K562 (cell line): Measurements from ENCODE around the gene FAAP100. TPM values are rescaled to one million over a fixed set of nuclear protein-coding genes. Genes with fewer than 3 reads are reported as not detected.

Source experiments
- BRF1 ChIP-seq: IDR thresholded peaks from 3 replicates; pipeline ENCODE4 v1.6.1; 2011; ENCODE audit warnings: borderline replicate concordance, mild to moderate bottlenecking; ENCODE audit not compliant: insufficient read length; ENCODE audit errors: extremely low read depth
- CBX2 ChIP-seq: fragments of 200-600 bp; sonication (generic); IDR thresholded peaks from one replicate; pipeline ENCODE4 v1.6.1; 2012; ENCODE audit warnings: mild to moderate bottlenecking, low read length, inconsistent platforms; ENCODE audit not compliant: insufficient read depth, poor library complexity, severe bottlenecking
- HDAC6 ChIP-seq: IDR thresholded peaks from 2 replicates; pipeline ENCODE4 v1.6.1; 2012; ENCODE audit warnings: low read depth, mild to moderate bottlenecking, control low read depth, inconsistent platforms, low read length, moderate library complexity
- KDM2B ChIP-seq: fragments of 250-450 bp; sonication (Bioruptor Pico); IDR thresholded peaks from 2 replicates; pipeline ENCODE4 v1.8.0; 2021; ENCODE audit warnings: mild to moderate bottlenecking, moderate library complexity
- RERE ChIP-seq: sonication (generic); formaldehyde crosslinking; IDR thresholded peaks from 2 replicates; pipeline ENCODE4 v1.8.0; 2023; ENCODE audit warnings: missing genetic modification reagents, mild to moderate bottlenecking, borderline replicate concordance
- SNAPC5 ChIP-seq: fragments of 250-450 bp; sonication (Bioruptor Pico); IDR thresholded peaks from 2 replicates; pipeline ENCODE4 v1.8.0; 2021; ENCODE audit warnings: moderate library complexity, mild to moderate bottlenecking, inconsistent platforms
- TEAD4 ChIP-seq, 2 experiments: sonication (generic) in 1 of 2; formaldehyde crosslinking in 1 of 2; IDR thresholded peaks; 2 replicates each; pipeline versions ENCODE4 v1.6.1 to v1.8.0; 2012 to 2022; ENCODE audit warnings: borderline replicate concordance in 1 of 2, inconsistent platforms in 1 of 2, low read length in 1 of 2, mild to moderate bottlenecking in 1 of 2, missing genetic modification reagents in 1 of 2
- ZNF134 ChIP-seq: fragments of 250-450 bp; sonication (Bioruptor Pico); conservative IDR thresholded peaks from 2 replicates; pipeline ENCODE4 v1.4.0; 2020
- ZNF175 ChIP-seq: fragments of 200-800 bp; sonication (Bioruptor generic); IDR thresholded peaks from 2 replicates; pipeline ENCODE4 v1.6.1; 2016; ENCODE audit warnings: low read depth, mild to moderate bottlenecking, missing genetic modification characterization, missing compliant biosample characterization
- ZNF318 ChIP-seq, 2 experiments: fragments of 450-650 bp; IDR thresholded peaks; 2 replicates each; pipeline ENCODE4 v1.6.1; 2016; ENCODE audit warnings: mild to moderate bottlenecking in 2 of 2, borderline replicate concordance in 1 of 2, low read depth in 1 of 2, moderate library complexity in 1 of 2
- ZNF347 ChIP-seq: fragments of 450-650 bp; formaldehyde crosslinking; IDR thresholded peaks from 2 replicates; pipeline ENCODE4 v1.4.0; 2020; ENCODE audit warnings: low read depth, mild to moderate bottlenecking, moderate library complexity
- polyA plus RNA-seq, 8 experiments: library from polyadenylated mRNA; depleted of rRNA in 4 of 8; stranded (reverse) in 5 of 8; unstranded in 3 of 8; fragments of >200 nt; fragmentation: Nextera tagmentation in 2 of 8; fragmentation: Illumina TruSeq in 1 of 8; extraction: Ambion mirVana in 2 of 8; extraction: Trizol in 1 of 8; gene quantifications; 2 replicates each; pipeline versions ENCODE4 v1.2.1 to v1.2.3, GENCODE V29; 2011 to 2014; ENCODE audit warnings: inconsistent platforms in 1 of 8, missing spikeins in 1 of 8
- total RNA-seq, 7 experiments: library from RNA; depleted of rRNA in 6 of 7; stranded (reverse); fragments of >200 nt in 6 of 7; fragmentation: Illumina TruSeq in 2 of 7; extraction: Trizol in 2 of 7; gene quantifications; 2 replicates each; pipeline versions ENCODE4 v1.2.1 to v1.2.3, GENCODE V29; 2011 to 2021; ENCODE audit warnings: low replicate concordance in 1 of 7

The FAAP100 gene
- total and polyA plus RNA-seq, 9 of the 15 experiments (the other 6 are each of a cell fraction or from before 2014, with no cell fraction given) = 0.31 to 51.2 (median 12.6) TPM

- TF ChIP-seq RERE (CRISPR knock-in tag) (no peak), ZNF134 (no peak), BRF1 (no peak), TEAD4 (IDR thresholded peaks at IDR 0.05; ENCODE audit: low read length) (0 out of 2 replicates have a peak, but pooled peaks have one; percentile 8), TEAD4 (CRISPR knock-in tag; IDR thresholded peaks at IDR 0.05; ENCODE audit: borderline replicate concordance) (no peak), CBX2 (no peak), ZNF347 (CRISPR knock-in tag) (no peak), KDM2B (CRISPR knock-in tag) (no peak), ZNF318 (IDR thresholded peaks at IDR 0.05; ENCODE audit: borderline replicate concordance in 1 of 2, low read depth in 1 of 2) (no peak), SNAPC5 (no peak), HDAC6 (no peak), ZNF175 (CRISPR knock-in tag) (no peak)
Observed at GRCh38 chr17:81551458-81552243, 502 bp downstream of the FAAP100 start (continued).
